Endometrial microvascular endothelial cells (primary cell): ENCODE results near the gene PRAMEF6. TPM values are rescaled to one million over a fixed set of nuclear protein-coding genes. Genes with fewer than 3 reads are reported as not detected.
"Not testable (repeated sequence)": the region's sequence is repeated elsewhere in the genome, so short reads cannot be mapped to it uniquely, and the experiment has no call there.

Experiments
- in situ Hi-C: cut with HindIII; loops from 2 replicates; pipeline ENCODE4 v1.10.0; 2017; ENCODE audit warnings: low sequenced_read_pairs, low pct_unique_long_range_greater_than_20kb; ENCODE audit errors: inconsistent ontology term
- total RNA-seq: library from RNA; depleted of rRNA; stranded (reverse); fragments of >200 nt; gene quantifications from one replicate; pipeline ENCODE4 v1.2.3, GENCODE V29; 2015; ENCODE audit errors: inconsistent ontology term

The PRAMEF6 gene
- total RNA-seq, result not detected

DNA sequence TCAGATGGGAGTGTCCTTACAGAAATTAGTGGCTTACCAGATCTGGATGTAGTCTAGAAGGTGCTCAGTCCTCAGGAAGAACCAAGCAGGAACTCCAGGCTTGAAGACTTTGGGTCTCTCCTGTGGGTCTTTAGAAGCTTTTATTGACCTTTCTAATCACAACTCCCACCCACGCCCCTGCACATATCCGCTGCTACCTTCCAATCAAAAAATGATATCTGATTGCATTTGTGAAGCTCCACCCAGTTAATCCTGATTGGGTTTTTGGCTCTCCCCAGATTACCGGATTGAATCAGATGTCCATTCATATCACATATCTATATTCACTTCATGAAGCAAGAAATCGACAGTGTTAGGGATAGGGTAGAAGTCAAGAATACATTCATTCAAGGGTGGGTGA, at the start of gene PRAMEF6:
Gene PRAMEF6, minus strand, starts transcription at position 101 of the 400 bp plus-strand sequence. CDS start 5,062 bp downstream, outside the sequence.
- in situ Hi-C loops, result not testable (repeated sequence)

DNA sequence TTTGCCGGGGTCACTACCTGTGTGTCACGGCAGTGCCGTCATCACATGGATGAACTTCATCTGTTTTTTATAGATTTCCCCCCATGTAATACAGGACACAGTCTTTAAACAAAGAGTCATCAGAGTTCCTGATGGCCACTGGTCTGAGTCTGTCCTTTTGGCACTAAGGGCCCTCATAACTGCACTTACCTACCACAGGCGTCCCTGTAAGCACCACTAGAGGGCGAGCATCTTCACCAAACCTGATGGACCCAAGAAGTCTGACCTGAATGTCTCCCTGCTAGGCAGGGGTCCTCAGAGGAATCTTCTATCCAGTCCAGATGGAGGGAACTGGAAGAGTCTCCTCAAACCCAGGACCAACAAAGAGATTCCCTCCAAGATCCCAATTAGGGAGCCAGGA, 23.0 kb downstream of the PRAMEF6 start:
- in situ Hi-C loops, result not testable (repeated sequence)

DNA sequence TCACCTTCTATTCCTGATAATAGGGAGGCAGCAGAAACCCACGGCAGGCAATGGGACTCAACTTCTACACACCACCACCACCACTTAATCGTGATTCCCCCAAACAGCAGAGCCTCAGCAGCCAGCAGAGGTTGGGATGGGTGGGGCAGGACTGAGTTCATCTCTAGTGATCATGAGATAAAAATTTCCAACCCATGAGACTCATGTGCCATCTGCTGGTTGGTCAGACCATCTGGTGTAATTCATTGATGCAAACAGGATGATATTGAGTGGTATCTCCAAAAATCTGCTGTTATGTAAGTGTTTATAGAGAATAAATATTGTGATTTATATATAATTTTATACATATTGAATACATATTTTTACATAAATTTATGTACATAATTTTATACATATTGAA, 25.6 kb downstream of the PRAMEF6 start:
- in situ Hi-C loops, result not testable (repeated sequence)

DNA sequence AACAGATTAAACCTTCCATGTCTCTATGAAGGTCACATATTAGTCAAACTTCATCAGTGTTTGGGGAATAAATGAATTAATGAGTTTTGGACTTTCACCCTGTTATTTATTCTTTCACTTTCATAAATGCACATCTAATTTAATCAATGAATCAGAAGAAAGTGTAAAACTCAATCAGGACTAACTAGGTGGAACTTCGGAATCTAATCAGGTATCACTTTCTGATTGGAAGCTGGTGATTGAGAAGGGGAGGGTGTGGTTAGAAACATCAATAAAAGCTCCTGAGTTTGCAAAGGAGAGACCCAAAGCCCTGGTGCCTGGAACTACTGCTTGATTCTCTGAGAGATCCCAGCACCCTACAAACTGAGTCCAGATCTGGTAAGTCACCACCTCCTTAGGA, 31.1 kb downstream of the PRAMEF6 start, which contains the start of gene PRAMEF7:
Gene PRAMEF7, plus strand, starts transcription at position 301 of the 400 bp plus-strand sequence. CDS start 1,083 bp downstream, outside the sequence.
- in situ Hi-C loops, result not testable (repeated sequence)

DNA sequence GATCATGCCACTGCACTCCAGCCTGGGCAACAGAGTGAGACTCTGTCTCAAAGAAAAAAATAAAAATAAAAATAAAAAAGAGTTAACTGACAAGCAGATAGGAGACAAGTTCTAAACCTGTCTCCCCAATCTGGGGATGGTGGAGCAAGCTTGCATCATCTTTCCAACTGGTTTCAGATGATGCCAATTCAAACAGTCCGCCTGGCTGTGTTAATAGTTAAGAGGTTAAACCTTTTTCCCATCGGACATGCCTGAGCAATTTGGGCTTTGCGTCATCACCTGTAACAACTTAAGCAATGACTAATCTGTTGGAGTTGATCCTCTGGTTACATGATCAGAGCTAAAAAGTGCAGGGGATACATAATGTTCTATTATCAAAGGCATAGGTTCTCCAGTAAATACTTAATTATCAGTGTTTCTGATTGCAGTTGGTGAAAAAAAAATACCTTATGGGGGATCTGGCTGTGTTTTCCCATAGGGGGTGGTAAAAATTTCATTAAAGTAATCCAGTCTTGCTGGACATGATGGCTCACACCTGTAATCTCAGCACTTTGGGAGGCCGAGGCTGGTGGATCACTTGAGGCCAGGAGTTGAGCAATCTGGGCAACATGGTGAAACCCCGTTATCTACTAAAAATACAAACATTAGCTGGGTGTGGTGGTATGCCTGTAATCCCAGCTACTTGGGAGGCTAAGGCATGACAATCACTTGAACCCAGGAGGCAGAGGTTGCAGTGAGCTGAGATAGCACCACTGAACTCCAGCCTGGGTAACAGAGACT, 43.4 kb downstream of the PRAMEF6 start:
- in situ Hi-C loops, result not testable (repeated sequence)

DNA sequence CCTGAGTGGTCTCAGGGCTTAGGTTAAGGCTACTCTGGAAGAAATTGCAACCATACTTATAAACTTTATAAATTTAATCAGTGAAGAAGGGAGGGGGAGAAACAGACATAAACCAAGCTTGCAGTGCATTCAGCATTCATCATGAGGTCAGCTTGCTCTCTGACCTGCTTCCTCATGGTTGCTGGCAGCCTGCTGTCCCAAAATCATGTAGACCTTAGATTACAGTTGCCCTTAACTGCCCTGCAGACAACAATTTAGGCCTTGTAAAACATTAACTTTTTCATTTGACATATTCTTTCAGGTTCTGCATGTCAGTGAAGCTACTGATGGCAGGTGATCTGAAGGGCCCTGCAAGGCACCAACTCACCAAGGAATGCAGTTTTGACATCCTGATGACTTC, 48.2 kb downstream of the PRAMEF6 start:
- in situ Hi-C loops, result not testable (repeated sequence)

DNA sequence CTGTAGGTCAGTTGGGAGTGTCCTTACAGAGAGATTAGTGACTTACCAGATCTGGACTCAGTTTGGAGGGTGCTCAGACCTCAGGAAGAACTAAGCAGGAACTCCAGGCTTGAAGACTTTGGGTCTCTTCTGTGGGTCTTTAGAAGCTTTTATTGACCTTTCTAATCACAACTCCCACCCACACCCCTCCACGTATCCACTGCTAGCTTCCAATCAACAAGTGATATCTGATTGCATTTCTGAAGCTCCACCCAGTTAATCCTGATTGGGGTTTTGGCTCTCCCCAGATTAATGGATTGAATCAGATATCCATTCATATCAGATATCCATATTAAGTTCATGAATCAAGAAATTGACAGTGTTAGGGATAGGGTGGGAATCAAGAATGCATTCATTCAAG, 49.2 kb downstream of the PRAMEF6 start, which contains the start of gene PRAMEF10:
Gene PRAMEF10, minus strand, starts transcription at position 101 of the 400 bp plus-strand sequence. CDS start 2,423 bp downstream, outside the sequence.
- in situ Hi-C loops, result not testable (repeated sequence)

Other genes with a start within 250 kb of the PRAMEF6 start
- gene AADACL3, start 231.5 kb downstream of the PRAMEF6 start, total RNA-seq, result not detected
- gene CFAP107, start 201.4 kb downstream of the PRAMEF6 start, total RNA-seq, result not detected
- gene PRAMEF12, start 173.8 kb downstream of the PRAMEF6 start, total RNA-seq, result not detected
- not detected for gene PRAMEF1, start 156.2 kb downstream of the PRAMEF6 start, total RNA-seq
- gene PRAMEF11, start 116.2 kb downstream of the PRAMEF6 start, total RNA-seq, result not detected
- not detected for gene HNRNPCL1, start 98.9 kb downstream of the PRAMEF6 start, total RNA-seq
- gene PRAMEF2, start 90.5 kb downstream of the PRAMEF6 start, total RNA-seq, result not detected
- gene PRAMEF4, start 61.4 kb downstream of the PRAMEF6 start, total RNA-seq, result not detected
- gene PRAMEF10, start 49.3 kb downstream of the PRAMEF6 start, total RNA-seq, result not detected
- gene PRAMEF7, start 31.0 kb downstream of the PRAMEF6 start, total RNA-seq, result not detected
- not detected for gene PRAMEF27, start 109.0 kb upstream of the PRAMEF6 start, total RNA-seq
- not detected for gene HNRNPCL3, start 113.2 kb upstream of the PRAMEF6 start, total RNA-seq
- gene PRAMEF25, start 123.2 kb upstream of the PRAMEF6 start, total RNA-seq, result not detected
- gene HNRNPCL2, start 169.3 kb upstream of the PRAMEF6 start, total RNA-seq, result not detected
- gene PRAMEF26, start 208.4 kb upstream of the PRAMEF6 start, total RNA-seq, result not detected
- gene HNRNPCL4, start 218.1 kb upstream of the PRAMEF6 start, total RNA-seq, result not detected
- not detected for gene PRAMEF9, start 224.3 kb upstream of the PRAMEF6 start, total RNA-seq